Hematopoietic multipotent progenitor cell treated with erythropoietin and hydrocortisone succinate and interleukin-3 and kit ligand, for 8 days (in vitro differentiated cells): ENCODE results near the gene LUZP2.

Experiments
- DNase-seq: peaks from one replicate; pipeline ENCODE4 v3.0.0-alpha.2; 2015

The LUZP2 gene

DNA sequence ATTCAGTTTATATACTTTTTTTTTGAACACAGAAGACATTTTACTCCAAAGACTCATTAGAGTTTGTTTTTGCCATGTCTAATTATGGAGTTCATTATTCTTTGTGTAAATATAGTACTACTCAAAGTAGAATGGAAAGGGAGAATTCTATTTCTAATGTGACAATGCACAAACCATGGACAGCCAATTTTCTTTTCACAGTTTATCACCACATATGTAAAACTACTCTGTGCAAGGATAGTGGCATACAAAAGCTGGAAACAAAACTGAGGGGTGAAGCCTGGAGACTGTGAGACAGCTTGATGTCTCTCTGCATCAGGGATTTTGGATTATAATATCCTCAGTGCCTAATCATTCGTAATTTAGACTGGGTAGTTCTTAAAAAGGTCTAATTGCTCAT, 75.5 kb downstream of the LUZP2 start:
- no peak for DNase-seq

DNA sequence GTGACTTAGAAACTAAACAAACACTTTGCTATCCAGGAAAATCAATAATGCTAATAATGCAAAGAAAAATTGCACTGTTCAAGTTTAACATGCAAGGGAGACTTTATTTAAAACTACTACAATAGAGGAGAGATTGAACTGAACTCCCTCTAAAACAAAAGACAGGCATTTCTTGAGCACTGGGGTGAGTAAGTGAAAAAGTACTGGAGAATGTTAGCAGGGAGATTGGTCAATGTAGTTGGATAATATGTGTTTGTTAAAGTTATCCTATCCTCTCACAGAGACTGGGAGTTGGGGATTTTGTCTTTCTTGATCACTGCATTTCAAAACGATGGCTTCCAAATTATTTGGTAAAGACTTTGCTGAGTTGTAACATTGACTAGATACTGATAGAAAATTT, 77.6 kb downstream of the LUZP2 start:
- no peak for DNase-seq

DNA sequence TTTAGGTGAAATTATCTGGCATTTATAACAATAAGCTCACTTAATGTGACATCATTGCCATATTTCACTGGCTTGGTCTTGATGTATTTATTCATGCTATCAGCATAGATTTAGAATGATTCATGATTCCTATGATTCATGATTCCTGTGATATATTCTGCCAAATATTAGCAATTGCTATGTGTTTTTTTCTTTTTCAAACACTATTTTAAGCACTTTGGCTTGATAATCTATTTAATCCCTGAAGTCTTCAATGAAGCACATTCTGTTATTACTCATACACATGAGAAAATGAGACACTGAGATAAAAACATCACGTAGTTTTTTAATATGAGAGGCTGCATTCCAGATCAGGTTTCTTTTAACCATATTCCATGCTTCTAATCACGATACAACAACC, 78.5 kb downstream of the LUZP2 start:
- DNase-seq: no peak

DNA sequence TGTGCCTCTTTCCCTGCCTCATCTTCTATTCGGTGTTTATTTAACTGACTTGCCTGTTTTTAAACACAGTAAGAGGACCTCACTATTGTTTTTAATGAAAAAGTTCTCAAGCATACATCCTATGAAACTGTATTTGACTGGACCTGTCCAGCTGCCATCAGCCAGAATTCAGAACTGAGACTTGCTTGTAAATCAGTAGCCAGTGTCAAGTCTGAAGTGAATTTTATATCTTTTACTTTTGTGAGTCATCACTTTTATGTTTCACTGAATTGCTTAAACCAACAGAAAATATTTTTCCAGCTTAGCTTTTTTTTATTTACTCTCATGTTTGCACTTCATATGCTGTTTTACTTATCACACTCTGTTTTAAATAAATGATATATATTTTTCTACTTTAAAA, 88.3 kb downstream of the LUZP2 start:
- no peak for DNase-seq

DNA sequence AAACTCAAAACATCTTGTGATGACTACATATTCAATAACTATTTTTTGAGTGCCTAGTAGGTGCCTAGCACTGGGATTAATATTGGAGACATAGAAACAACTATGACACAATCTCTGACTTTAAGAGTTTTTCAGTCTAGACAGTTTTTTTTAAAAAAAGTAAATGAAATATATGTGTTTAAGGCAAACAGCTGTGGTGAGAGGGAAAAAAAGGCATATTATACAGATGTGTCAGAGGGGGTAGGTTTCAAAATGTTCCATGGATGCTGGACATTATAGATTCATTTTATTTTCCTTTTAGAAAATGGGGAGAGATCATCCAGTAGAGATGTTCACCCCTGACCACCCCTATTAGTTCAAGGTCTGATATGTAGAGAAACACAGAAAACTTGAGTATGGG, 90.8 kb downstream of the LUZP2 start:
- DNase-seq: no peak

DNA sequence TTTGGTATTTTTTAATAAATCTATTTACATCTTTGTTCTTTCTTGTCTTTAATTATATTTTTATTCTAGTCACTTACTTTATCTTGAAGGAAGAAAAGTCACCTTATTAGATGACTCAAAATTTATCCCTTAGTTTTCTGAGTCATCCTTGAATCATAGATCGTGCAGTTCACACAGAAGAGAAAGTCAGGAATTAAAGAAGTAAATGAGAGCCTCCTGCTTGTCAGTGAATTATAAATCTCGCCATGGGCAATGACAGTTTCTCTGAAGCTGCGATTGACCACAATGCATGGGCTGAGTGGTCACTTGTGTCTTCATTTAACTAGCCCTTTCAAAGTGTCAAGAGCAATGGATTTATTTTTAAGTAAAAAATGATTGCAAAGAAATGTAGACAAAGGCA, 91.2 kb downstream of the LUZP2 start:
- DNase-seq: no peak

DNA sequence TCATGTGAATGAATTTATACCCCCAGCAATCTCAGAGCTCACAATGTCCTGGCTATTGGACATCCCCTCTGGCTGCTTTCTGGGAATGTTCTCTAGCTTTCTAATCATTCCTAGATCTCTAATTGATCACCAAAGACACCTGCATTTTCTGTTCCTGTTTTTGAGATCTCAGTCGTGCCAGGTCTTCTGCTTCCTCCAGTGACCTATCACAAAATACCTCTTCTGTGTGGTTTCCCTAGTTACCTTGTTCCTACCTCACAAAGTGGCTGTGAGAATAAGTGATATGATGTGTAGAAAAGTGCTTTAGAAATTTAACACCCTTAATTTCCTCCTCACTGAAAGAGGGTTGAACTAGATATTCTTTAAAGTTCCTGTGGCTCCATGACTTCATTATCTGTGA, 92.2 kb downstream of the LUZP2 start:
- DNase-seq: no peak

DNA sequence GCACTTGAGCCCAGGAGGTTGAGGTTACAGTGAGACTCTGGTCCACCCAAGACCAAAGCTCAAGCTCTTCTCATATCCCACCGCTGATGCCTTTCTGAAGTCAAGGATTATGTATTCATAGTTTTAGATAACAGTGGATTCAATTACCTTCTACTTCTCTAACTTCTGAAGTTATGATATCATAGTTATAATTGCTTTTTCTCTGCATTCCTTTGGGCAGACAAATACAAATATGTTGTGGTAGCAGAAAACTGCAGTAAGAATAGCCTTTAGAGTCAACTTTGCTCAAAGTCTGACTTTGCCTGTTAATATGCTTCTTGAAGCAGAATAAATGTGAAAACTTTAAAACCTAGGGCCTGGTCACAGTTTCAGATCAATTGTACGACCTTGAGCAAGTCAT, 94.4 kb downstream of the LUZP2 start:
- DNase-seq: no peak

DNA sequence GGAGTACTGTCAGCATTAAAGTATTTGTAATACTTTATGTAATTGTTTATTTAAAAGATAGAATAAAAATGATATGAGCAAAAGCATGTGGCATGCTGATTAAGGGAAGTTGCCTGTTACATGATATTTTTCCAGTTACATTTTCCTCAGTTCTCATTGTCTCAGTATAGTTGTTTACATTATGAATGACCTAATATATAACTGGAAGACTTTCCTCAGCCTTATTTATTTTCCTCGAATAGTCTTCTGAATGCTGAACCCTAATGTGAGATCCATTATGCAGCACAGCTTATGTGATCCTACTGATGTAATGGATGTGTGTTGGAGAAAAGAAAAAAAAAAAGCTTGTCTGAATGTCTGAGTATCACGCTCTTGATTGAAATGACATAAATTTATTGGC, 95.5 kb downstream of the LUZP2 start:
- DNase-seq: no peak

DNA sequence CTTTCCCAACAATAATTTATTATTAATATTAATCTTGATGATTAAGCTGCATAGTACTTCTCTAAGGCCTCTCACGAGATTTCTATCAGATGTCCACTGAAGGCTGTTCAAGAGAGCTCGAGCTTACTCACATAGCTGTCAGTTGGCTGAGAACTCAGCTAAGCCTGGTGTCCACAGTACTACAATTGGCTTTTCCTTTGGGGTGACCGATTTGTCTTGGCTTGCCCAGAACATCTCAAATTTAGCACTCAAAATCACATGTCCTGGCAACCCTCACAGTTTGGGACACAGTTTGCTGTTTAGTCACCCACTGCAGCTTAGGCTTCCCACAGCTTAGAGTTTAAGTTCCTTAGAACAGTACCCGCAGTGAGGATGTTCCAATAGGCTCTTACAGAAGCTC, 96.5 kb downstream of the LUZP2 start:
- no peak for DNase-seq

DNA sequence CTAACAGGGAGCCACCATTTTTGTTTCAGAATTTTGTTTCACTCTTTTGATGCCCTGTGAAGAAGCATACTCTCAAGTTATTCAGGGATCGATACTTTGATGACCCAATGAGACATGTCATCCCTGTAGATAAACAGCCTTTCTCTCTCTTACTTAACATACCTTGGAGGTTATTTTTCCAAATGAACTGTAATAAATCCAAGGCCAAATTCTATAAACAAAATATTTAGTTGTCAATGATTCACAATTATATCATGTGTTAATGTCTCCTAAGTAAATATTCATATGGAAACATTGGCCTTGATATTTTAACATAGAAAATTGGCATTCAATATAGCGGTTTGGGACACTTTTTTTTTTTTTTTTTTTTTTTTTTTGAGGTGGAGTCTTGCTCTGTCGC, 97.5 kb downstream of the LUZP2 start:
- no peak for DNase-seq

DNA sequence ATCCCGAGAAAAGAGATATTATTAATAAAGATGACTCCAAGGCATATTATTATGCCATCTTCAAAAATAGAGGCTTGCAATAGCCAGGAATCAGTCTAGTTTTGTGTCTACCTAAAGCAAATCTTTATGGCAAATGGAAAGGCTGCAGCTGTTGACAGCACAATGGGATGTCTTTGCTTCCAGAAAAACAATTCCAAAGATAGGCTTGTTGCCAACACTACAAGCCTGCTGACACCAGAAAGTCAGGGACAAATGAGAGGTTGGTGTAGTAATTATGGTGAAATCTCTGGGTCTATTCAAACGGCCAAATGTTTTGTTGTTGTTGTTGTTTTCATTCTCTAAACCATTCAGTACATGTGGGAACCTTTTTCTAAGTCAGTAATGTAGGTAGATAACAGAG, 101.8 kb downstream of the LUZP2 start:
- no peak for DNase-seq

DNA sequence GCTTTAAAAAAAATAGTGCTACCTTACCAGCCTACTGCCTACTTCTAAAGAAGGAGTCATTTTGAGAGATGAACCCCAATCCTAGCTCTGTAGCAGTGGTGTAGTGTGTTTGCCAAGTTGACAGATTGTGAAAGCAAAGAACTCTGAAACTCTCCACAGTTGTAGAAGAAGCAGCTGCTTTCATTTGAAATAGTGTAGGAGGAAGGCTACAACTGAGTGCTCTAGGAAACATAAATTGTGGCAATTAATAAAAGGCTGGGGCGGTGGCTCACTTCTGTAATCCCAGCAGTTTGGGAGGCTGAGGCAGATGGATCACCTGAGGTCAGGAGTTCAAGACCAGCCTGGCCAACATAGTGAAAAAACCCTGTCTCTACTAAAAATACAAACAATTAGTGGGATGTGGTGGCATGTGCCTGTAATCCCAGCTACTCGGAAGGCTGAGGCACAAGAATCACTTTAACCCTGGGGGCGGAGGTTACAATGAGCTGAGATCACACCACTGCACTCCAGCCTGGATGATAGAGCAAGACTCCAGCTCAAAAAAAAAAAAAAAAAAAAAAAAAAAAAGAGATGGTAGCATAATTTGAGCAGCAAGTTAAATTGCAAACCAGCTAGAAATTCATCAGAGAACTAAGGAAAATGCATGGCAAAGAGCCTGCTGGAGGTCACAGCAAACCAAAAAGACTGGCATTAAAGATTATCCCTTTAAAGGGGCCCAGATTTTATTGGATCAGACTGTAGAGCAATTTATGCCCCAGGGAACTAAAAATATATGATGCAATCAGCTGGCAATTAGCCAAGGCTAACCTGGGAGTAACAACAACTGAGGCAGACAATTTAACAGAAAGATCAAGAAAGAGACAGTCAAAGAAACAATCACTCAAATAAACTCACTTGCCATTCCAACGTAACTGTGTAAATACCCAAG, 112.6 kb downstream of the LUZP2 start:
- DNase-seq: no peak

DNA sequence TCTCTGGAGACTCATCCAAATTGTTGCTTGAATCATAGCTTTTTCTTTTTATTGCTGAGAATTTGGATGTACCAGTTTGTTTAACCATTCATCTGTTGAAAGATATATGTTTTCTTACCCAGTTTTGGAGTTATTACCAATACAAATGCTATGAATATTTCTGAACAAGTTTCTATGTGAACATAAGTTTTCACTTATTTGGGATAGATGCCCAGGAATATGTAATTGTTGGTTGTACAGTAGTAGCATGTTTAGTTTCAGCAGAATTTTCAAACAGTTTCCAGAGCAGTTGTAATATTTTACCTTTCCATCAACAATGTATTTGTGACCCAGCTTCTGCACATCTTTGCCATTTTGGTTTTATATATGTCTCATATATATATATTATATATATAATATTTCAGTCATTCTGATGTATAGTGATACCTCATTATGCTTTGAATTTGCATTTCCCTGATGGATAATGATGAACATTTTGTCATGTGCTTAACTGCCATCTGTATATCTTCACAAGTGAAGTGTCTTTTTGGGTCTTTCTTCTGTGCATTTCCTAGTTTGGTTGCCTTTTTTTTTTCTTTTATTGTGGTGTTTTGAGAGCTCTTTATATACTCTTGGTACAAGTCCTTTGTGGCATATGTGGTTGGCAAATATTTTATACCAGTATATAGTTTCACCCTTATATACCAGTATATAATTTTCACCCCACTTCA, 118.8 kb downstream of the LUZP2 start:
- no peak for DNase-seq

DNA sequence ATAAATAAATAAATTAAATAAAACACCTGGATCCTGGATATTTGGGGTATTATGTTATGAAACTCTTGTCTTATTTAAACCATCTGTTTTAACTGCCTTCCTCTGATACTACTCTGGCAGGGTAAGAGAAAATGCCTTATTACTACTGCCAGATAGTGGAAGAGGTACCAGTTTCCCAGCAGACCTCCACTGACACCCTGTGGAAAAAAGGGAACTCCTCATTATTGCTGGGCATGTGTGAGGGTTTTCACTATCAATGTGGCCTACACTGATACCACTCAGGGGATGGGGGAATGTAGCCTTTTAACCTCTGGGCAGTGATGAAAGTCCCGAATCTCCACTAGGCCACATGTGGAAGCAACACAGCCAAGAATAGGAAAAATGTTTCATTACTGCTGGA, 121.0 kb downstream of the LUZP2 start:
- no peak for DNase-seq

DNA sequence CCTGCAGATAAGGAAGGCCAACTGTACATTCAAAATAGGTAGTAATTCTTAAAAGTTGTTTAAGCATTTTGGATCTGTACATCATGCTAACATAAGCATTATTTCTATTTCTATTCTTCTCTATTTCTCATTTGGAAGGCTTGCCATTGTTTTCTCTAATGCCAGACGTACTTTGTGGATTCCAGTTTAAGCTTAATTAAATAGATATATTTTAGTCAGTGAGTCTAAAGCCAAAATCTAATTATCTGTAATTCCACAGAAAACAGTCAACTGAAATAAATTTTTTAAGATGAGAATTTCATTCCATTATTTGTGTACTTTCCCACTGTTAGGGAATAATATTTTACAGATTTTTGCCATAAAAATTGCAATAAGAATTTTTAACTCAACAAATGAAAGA, 123.0 kb downstream of the LUZP2 start:
- no peak for DNase-seq

DNA sequence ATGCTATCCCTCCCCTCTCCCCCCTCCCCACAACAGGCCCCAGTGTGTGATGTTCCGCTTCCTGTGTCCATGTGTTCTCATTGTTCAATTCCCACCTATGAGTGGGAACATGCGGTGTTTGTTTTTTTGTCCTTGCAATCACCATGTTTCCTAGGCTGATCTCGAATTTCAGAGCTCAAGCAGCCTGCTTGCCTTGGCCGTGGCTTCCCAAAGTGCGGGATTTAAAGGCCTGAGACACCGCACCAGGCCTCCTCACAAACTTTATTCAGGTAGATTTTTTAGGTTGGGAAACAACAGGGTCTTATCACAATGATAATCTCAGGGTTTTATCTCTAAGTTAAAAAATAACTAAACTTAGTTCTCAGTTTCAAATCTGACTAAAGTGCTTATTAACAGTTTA, 125.4 kb downstream of the LUZP2 start:
- DNase-seq: no peak

DNA sequence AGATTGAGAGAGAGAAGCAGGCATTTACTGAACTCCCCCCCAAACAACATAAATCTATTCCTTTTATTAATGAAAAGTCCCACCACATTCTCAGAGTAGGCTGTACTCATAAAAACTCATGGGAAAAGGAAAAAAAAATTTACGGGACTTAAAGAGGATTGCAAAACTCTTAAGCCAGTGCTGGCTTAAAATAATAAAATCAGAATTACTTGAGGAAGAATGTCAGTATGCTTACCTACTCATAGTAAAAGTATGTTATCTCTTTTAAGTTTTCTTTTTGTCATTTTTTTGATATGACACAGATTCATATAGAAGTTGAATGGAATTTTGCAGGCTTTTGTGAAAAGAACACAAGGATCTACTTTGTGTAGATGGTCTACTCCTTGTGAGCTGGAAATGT, 126.3 kb downstream of the LUZP2 start:
- DNase-seq: no peak

DNA sequence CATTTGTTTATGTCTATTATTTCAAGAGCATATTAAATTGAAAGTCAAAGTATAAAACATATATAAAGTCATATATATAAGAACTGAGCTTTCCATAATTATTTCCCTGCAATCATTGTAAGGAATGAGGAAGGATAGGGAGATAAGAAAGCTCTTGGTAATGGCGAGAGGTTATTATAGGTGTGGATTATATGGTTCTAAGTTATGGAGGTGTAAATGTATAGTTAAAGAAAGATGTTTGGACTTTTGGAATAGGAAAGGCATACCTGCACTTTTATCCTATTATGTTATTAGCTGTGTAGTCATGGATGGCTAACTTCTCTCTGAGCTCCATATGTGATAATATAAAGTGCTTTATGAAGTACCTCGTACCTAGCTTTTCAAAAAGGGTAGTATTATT, 127.6 kb downstream of the LUZP2 start:
- no peak for DNase-seq

DNA sequence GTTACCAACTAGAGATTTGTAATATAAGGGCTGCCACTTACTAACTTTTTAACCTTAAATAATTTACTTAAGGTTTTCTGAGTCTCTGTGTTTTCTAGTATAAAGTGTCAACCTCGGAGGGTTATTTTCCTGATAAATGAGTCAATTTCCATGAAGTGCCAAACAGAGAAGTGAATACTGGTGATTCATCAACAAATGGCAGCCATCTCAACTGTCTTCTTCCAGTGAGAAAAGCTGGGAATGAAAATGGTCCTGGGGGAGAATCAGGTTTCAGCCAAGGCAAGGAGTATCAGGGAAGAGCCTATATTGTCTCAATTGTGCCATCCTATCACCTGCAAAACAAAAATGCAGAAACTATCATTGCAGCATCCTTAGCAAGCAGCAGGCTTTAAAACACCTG, 129.1 kb downstream of the LUZP2 start:
- DNase-seq: no peak

DNA sequence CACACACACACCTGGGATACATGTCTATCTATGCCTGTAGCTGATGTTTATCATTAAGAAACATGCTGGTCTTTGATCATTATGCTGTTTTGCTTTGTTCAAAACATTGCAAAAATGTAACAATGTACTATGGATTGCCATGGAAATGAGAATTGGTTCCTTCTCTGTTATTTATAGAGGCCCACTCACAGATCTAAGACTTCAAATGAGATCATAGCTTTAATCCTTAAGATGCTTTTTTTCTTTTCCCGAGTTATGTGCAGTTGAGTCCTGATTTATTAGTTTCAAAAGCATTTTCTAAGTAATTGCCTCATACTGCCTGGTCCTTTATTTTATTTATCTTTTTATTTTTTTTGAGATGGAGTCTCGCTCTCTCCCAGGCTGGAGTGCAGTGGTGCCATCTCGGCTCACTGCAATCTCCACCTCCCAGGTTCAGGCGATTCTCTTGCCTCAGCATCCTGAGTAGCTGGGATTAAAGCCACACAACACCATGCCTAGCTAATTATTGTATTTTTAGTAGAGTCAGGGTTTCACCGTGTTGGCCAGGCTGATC, 131.4 kb downstream of the LUZP2 start:
- no peak for DNase-seq

DNA sequence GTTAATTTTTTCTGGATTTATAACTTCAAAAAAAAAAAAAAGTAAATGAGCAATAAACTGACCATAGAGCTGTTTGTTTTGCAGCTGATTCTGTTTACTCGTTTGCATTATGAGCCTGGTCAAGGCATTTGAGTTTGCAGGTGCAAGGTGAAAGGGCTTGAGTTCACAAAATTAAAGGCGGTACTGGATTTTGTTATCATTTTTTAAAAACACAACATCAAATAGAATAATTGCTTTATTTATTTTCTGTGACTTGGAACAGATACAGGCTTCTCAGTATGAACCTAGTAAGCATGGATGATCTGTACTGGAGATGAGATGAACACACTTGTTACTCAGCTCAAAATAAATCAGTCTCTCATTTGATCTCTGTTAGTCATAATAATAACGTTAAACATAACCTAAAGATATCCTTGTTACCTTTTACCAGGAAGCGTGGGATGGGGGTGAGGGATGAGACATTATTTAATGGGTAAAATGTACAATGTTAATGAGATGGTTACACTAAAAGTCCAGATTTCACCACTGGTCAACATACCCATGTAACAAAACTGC, 137.8 kb downstream of the LUZP2 start:
- no peak for DNase-seq

DNA sequence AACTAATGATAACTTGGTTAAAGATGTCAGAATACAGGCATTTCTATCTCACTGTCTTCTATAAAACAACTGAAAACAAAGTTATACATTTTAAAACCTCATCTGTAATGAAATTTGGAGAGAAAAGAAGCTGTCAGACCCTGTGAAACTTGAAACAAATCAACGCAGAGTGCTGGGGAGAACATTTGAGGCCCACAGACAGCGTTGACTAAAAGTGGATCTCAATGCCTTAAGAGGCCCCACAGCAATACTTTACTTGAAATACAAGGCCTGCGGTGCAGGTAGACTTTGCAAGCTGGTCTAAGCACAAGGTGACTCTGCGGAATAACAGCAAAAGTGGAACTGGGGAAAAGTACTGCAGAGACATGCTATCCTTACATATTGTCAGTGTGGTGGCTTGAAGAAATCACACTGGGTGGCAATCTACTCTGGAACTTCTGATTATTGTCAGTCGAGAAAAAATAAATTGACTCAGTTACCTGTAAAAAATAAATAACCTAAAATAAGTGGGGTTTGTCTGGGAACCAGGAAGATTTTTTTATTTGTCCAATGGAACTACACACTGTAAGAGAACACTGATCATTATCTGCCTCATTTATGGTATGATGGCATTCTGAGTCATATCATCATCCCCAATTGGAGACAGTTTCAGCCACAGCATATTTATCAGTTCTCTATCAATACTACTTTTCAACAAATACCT, 138.9 kb downstream of the LUZP2 start:
- no peak for DNase-seq
